Measurements from ENCODE around the gene HEATR5A. TPM values are rescaled to one million over a fixed set of nuclear protein-coding genes. Genes with fewer than 3 reads are reported as not detected.

Gene HEATR5A
- total and polyA plus RNA-seq, 8 donors = 3.6 to 92.8 (median 20.7) TPM

DNA sequence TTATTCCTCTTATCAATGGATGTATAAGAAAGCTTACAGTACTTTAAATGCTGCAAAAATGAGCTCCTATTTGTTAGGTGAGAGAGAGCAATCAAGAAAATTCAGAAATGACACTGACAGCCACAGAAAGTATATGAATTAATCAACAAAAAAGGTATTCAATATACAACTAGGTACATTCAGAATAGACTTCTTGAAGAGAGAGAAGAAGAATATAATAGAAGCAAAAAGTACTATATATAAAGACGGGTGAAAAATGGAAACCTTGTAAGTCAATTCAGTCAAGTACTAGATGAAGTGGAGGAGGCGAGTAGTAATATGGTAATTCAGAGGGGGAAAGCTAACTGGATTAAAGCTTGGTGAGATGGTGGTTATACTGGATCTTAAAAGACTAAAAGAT, 74.3 kb downstream of the HEATR5A start:
- TF ChIP-seq POLR2AphosphoS5 (IDR thresholded peaks at IDR 0.05) = no peak
- TF ChIP-seq EP300 (IDR thresholded peaks at IDR 0.05) = no peak
- TF ChIP-seq POLR2A (IDR thresholded peaks at IDR 0.05) = no peak
- TF ChIP-seq, protein P1, sequence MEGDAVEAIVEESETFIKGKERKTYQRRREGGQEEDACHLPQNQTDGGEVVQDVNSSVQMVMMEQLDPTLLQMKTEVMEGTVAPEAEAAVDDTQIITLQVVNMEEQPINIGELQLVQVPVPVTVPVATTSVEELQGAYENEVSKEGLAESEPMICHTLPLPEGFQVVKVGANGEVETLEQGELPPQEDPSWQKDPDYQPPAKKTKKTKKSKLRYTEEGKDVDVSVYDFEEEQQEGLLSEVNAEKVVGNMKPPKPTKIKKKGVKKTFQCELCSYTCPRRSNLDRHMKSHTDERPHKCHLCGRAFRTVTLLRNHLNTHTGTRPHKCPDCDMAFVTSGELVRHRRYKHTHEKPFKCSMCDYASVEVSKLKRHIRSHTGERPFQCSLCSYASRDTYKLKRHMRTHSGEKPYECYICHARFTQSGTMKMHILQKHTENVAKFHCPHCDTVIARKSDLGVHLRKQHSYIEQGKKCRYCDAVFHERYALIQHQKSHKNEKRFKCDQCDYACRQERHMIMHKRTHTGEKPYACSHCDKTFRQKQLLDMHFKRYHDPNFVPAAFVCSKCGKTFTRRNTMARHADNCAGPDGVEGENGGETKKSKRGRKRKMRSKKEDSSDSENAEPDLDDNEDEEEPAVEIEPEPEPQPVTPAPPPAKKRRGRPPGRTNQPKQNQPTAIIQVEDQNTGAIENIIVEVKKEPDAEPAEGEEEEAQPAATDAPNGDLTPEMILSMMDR (IDR thresholded peaks at IDR 0.05) = no peak
- Histone ChIP-seq H3K4me3 (no peak overlapping the region), H3K9me3 (no peaks in the 10 kb centered on the region), H3K36me3 (peaks cover 9 to 86% (median 79%) of the 10 kb centered on the region in 4 donors), H3K4me1 (peaks cover 0 to 2% (median 0%) of the 10 kb centered on the region in 4 donors), H3K27ac (no peak overlapping the region), H3K27me3 (no peaks in the 10 kb centered on the region)
- no peak for DNase-seq
- 90 to 99% (median 93%) methylated on average over 2 of the region's 2 CpGs for WGBS, 5 donors
- intact Hi-C loops (cut with DNase I; ENCODE audit: low total_unique reads) = no loop called here

DNA sequence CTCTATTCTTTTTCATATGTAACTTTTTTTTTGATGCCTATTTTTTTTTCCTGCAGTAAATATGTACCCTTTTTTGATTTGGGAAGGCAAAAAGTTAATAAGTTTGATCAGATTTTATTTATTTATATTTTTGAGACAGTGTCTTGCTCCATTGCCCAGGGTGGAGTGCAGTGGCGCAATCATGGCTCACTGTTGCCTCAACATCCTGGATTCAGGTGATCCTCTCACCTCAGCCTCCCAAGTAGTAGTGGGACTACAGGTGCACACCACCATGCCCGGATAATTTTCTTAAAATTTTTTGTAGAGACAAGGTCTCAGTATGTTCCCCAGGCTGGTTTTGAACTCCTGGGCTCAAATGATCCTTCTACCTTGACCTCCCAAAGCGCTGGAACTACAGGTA, 79.1 kb downstream of the HEATR5A start:
- no peak for DNase-seq
- intact Hi-C loops (cut with DNase I; ENCODE audit: low total_unique reads) = no loop called here
- peaks cover 9 to 74% (median 60%) of the 10 kb centered on the region in 4 donors for H3K36me3 ChIP-seq
- H3K27ac ChIP-seq = no peak overlapping the region
- TF ChIP-seq, protein P1 (IDR thresholded peaks at IDR 0.05) = no peak
- TF ChIP-seq EP300 (IDR thresholded peaks at IDR 0.05) (no peak), POLR2A (IDR thresholded peaks at IDR 0.05) (no peak), POLR2AphosphoS5 (IDR thresholded peaks at IDR 0.05) (no peak)
- 95 to 100% (median 97%) methylated on average over 3 of the region's 3 CpGs for WGBS, 5 donors
- H3K9me3 ChIP-seq = no peaks in the 10 kb centered on the region
- peaks cover 0 to 15% (median 5%) of the 10 kb centered on the region in 4 donors for H3K4me1 ChIP-seq
- no peak overlapping the region for H3K4me3 ChIP-seq
- H3K27me3 ChIP-seq = no peaks in the 10 kb centered on the region

DNA sequence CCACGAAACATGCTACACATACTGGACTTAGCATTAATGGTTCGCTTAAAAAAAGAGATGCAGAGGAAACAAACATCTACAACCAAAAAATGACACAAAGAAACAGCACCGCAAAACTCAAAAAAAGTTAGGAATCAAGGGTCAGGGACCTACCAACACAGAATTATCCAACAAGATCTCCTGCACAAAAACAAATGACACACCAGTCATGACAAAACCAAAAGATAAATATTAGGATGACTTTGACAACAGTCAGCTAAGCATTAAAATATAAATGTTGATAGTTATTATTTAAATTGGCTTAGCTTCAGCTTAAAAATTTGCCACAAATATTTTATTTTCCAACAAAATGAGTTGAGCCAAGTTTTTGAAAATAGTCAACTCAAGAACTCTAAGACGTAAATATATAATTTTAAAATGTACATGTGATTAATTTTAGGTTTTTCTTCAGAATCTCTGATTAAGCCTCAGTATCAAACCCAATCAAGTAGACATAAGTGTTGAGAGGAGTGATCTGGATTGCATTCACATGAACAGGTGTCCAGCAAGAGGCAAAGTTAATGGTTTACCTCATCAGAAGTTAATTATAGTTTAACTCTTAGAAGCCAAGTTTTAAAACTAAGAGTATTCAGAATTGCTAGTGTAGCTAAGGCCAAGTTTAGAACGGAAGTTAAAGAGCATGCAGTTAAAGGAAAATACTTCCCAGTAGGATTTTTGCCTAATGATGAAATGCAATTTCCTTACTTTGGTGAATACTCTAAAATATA, 79.9 kb downstream of the HEATR5A start:
- no peaks in the 10 kb centered on the region for H3K9me3 ChIP-seq
- no peaks in the 10 kb centered on the region for H3K27me3 ChIP-seq
- no peak overlapping the region for H3K4me3 ChIP-seq
- H3K4me1 ChIP-seq = peaks cover 0 to 15% (median 5%) of the 10 kb centered on the region in 4 donors
- TF ChIP-seq POLR2AphosphoS5 (IDR thresholded peaks at IDR 0.05) (no peak), EP300 (IDR thresholded peaks at IDR 0.05) (no peak), POLR2A (IDR thresholded peaks at IDR 0.05) (no peak)
- TF ChIP-seq, protein P1 (IDR thresholded peaks at IDR 0.05) = no peak
- DNase-seq = no peak
- WGBS, 5 donors = 56 to 64% (median 61%) methylated on average over 5 of the region's 5 CpGs
- H3K36me3 ChIP-seq = peaks cover 9 to 71% (median 59%) of the 10 kb centered on the region in 4 donors
- no peak overlapping the region for H3K27ac ChIP-seq
- intact Hi-C loops (cut with DNase I; ENCODE audit: low total_unique reads) = no loop called here

DNA sequence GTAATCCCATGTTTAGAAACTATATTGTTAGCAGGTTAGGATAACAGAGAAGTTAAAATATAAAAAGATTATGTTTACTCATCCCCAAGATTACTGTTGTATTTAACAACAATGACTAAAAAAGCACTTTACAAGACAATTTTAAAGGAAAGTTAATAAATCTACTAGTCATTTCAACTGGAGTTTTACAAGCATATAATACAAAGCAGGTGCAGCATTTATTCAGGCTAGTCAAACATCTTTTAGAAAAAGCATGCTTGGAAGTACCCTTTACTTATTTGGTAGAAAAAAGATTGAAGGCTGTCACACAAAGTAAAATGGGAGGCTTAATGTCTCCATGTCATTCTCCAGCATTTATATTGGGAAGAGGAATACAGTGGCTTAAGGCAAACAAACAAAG, 80.6 kb downstream of the HEATR5A start:
- H3K4me1 ChIP-seq = peaks cover 0 to 15% (median 5%) of the 10 kb centered on the region in 4 donors
- TF ChIP-seq POLR2A (IDR thresholded peaks at IDR 0.05) = no peak
- TF ChIP-seq EP300 (IDR thresholded peaks at IDR 0.05) = no peak
- TF ChIP-seq POLR2AphosphoS5 (IDR thresholded peaks at IDR 0.05) = no peak
- TF ChIP-seq, protein P1 (IDR thresholded peaks at IDR 0.05) = no peak
- H3K27ac ChIP-seq = no peak overlapping the region
- no peaks in the 10 kb centered on the region for H3K27me3 ChIP-seq
- H3K36me3 ChIP-seq = peaks cover 9 to 69% (median 55%) of the 10 kb centered on the region in 4 donors
- no peak overlapping the region for H3K4me3 ChIP-seq
- no peaks in the 10 kb centered on the region for H3K9me3 ChIP-seq
- intact Hi-C loops (cut with DNase I; ENCODE audit: low total_unique reads) = no loop called here
- no peak for DNase-seq
